Glutamatergic neuron (in vitro differentiated cells): Measurements from ENCODE around the gene FARP1. TPM values are rescaled to one million over a fixed set of nuclear protein-coding genes. Genes with fewer than 3 reads are reported as not detected.
"Not testable (repeated sequence)": the region's sequence is repeated elsewhere in the genome, so short reads cannot be mapped to it uniquely, and the experiment has no call there.

Experiments used
- DNase-seq: peaks from one replicate; pipeline ENCODE4 v3.0.0; 2022
- H3K27ac Mint-ChIP-seq: one replicate; pipeline ENCODE4 v1.8.0; 2020; ENCODE audit warnings: mild to moderate bottlenecking, mixed read lengths, inconsistent platforms; ENCODE audit not compliant: unreplicated experiment
- H3K27me3 Mint-ChIP-seq: one replicate; pipeline ENCODE4 v1.8.0; 2020; ENCODE audit warnings: mild to moderate bottlenecking, moderate library complexity, mixed read lengths, inconsistent platforms; ENCODE audit not compliant: unreplicated experiment
- H3K36me3 Mint-ChIP-seq: one replicate; pipeline ENCODE4 v1.8.0; 2020; ENCODE audit warnings: mild to moderate bottlenecking, mixed read lengths, inconsistent platforms; ENCODE audit not compliant: unreplicated experiment
- H3K4me1 Mint-ChIP-seq: one replicate; pipeline ENCODE4 v1.8.0; 2020; ENCODE audit warnings: mild to moderate bottlenecking, low read depth, mixed read lengths, inconsistent platforms; ENCODE audit not compliant: unreplicated experiment
- H3K4me3 Mint-ChIP-seq: one replicate; pipeline ENCODE4 v1.8.0; 2020; ENCODE audit warnings: mild to moderate bottlenecking, mixed read lengths, inconsistent platforms; ENCODE audit not compliant: unreplicated experiment
- H3K9me3 Mint-ChIP-seq: one replicate; pipeline ENCODE4 v1.8.0; 2020; ENCODE audit warnings: mild to moderate bottlenecking, moderate library complexity, mixed read lengths, inconsistent platforms; ENCODE audit not compliant: unreplicated experiment
- total RNA-seq: library from RNA; stranded (reverse); fragmentation: NEBNext Ultra II Directional; extraction: Animal tissue kit (Norgen Biotek cat#: 25700); gene quantifications from one replicate; pipeline ENCODE4 v1.2.1, GENCODE V29; 2021; ENCODE audit not compliant: unreplicated experiment
- TF ChIP-seq, protein P1 (sequence below): fragments of 200-600 bp; sonication (generic); IDR thresholded peaks from one replicate; pipeline ENCODE4 v1.5.0; 2021; ENCODE audit not compliant: partially characterized antibody, unreplicated experiment

FARP1 gene
- total RNA-seq, 1 donor from 2014 or later: 233 TPM

GRCh38 chr13:98267080-98267912 lies 124.4 kb downstream of the FARP1 start:
- Mint-ChIP-seq H3K27ac (no peak overlapping the region), H3K27me3 (no peaks in the 10 kb centered on the region), H3K36me3 (peaks cover 6% of the 10 kb centered on the region), H3K4me1 (peaks cover 34% of the 10 kb centered on the region), H3K9me3 (peaks cover 4% of the 10 kb centered on the region), H3K4me3 (no peak overlapping the region)
- TF ChIP-seq, protein P1, sequence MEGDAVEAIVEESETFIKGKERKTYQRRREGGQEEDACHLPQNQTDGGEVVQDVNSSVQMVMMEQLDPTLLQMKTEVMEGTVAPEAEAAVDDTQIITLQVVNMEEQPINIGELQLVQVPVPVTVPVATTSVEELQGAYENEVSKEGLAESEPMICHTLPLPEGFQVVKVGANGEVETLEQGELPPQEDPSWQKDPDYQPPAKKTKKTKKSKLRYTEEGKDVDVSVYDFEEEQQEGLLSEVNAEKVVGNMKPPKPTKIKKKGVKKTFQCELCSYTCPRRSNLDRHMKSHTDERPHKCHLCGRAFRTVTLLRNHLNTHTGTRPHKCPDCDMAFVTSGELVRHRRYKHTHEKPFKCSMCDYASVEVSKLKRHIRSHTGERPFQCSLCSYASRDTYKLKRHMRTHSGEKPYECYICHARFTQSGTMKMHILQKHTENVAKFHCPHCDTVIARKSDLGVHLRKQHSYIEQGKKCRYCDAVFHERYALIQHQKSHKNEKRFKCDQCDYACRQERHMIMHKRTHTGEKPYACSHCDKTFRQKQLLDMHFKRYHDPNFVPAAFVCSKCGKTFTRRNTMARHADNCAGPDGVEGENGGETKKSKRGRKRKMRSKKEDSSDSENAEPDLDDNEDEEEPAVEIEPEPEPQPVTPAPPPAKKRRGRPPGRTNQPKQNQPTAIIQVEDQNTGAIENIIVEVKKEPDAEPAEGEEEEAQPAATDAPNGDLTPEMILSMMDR: no peak
- DNase-seq: no peak

GRCh38 chr13:98269386-98269785 lies 126.5 kb downstream of the FARP1 start:
- TF ChIP-seq, protein P1: no peak
- Mint-ChIP-seq H3K27me3 (peaks cover 2% of the 10 kb centered on the region), H3K4me3 (no peak overlapping the region), H3K9me3 (peaks cover 14% of the 10 kb centered on the region), H3K27ac (no peak overlapping the region), H3K36me3 (peaks cover 6% of the 10 kb centered on the region), H3K4me1 (peaks cover 48% of the 10 kb centered on the region)
- no peak for DNase-seq

DNA sequence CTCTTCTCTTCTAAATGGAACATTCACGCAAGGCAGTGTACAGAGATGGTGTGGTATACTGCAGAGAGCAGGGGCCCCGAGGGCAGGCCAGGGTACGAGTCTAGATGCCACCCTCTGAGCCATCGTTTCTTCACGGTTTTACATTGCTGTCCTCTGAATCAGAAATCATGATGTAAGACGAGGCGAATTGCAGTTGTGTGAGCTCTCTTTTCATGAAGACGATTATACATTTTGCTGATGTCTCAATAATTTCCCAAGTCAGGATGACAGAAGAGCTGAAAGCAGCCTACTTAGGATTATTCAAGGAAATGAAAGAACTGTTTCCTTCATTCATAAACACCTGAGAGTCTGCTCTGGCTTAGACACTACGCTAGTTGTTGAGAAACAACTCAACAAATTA lies 127.9 kb downstream of the FARP1 start:
- no peak overlapping the region for H3K4me3 Mint-ChIP-seq
- peaks cover 16% of the 10 kb centered on the region for H3K9me3 Mint-ChIP-seq
- H3K36me3 Mint-ChIP-seq: peaks cover 6% of the 10 kb centered on the region
- no peak for DNase-seq
- H3K27me3 Mint-ChIP-seq: peaks cover 2% of the 10 kb centered on the region
- TF ChIP-seq, protein P1: no peak
- H3K27ac Mint-ChIP-seq: no peak overlapping the region
- H3K4me1 Mint-ChIP-seq: peaks cover 57% of the 10 kb centered on the region

DNA sequence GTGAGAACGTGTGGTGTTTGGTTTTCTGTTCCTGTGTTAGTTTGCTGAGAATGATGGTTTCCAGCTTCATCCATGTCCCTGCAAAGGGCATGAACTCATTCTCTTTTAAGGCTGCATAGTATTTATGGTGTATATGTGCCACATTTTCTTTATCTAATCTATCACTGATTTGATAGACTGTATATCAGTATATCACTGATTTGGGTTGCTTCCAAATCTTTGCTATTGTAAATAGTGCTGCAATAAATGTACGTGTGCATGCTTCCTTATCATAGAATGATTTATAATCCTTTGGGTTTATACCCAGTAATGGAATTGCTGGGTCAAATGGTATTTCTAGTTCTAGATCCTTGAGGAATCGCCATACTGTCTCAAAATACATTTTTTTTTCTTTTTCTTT lies 128.8 kb downstream of the FARP1 start:
- H3K27me3 Mint-ChIP-seq, H3K36me3 Mint-ChIP-seq, H3K27ac Mint-ChIP-seq, DNase-seq, H3K4me3 Mint-ChIP-seq: not testable (repeated sequence)
- Mint-ChIP-seq H3K4me1 (peaks cover 56% of the 10 kb centered on the region), H3K9me3 (peaks cover 19% of the 10 kb centered on the region)

GRCh38 chr13:98272549-98272948 lies 129.7 kb downstream of the FARP1 start:
- peak overlapping the region; percentile 58 for H3K4me3 Mint-ChIP-seq
- TF ChIP-seq, protein P1: no peak
- H3K27me3 Mint-ChIP-seq: peaks cover 2% of the 10 kb centered on the region
- peak overlapping the region; percentile 0 for H3K27ac Mint-ChIP-seq
- peaks cover 6% of the 10 kb centered on the region for H3K36me3 Mint-ChIP-seq
- no peak for DNase-seq
- peaks cover 53% of the 10 kb centered on the region for H3K4me1 Mint-ChIP-seq
- H3K9me3 Mint-ChIP-seq: peaks cover 19% of the 10 kb centered on the region
